Skeletal muscle satellite cell (primary cell): Measurements from ENCODE around the gene MYLIP. TPM values are rescaled to one million over a fixed set of nuclear protein-coding genes. Genes with fewer than 3 reads are reported as not detected.

ENCODE experiments used
- small RNA-seq: library from RNA; depleted of rRNA; stranded (forward); fragments of <200 nt; gene quantifications from one replicate; pipeline ENCODE3, GENCODE V24; 2012

The MYLIP gene

Small RNA genes lying within 50 kb of the gene (small RNA-seq; reads per million reads assigned to genes)
- gene MIR4639 = not detected
